Occipital lobe (tissue), 2 donors: ENCODE data around the gene AGO3. TPM values are rescaled to one million over a fixed set of nuclear protein-coding genes. Genes with fewer than 3 reads are reported as not detected.
"Not testable (repeated sequence)": the region's sequence is repeated elsewhere in the genome, so short reads cannot be mapped to it uniquely, and the experiment has no call there.

Experiments used
- DNase-seq: peaks from one replicate; lab custom pipeline; 2025; lab: John Stamatoyannopoulos, UW
- total RNA-seq: library from RNA; depleted of rRNA; stranded (reverse); fragments of >200 nt; gene quantifications from one replicate; pipeline ENCODE4 v1.2.3, GENCODE V29; 2014

AGO3 gene
- total RNA-seq, 1 donor from 2014 or later = 28.1 TPM

DNA sequence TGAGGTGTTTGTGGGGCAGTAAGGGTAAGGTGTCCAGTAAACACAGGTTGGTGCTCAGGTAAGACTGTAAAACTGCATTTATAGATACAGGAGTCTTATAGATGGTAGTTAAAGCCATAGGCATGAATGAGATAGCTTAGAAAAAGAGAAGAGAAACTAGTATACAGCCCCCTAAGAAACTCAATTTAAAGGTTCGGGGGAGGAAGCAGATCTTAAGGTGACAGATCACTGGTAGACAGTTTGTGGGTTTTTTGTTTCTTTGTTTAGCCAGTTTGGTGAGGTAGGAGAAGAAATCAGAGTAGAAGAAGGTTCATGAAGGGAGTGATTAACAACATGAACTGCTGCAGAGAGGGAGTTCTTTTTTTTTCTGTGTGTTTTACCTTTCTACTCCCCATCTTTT, 6.1 kb upstream of the AGO3 start:
- DNase-seq = no peak

GRCh38 chr1:35925741-35926140, 5.2 kb upstream of the AGO3 start:
- DNase-seq = no peak

GRCh38 chr1:35927472-35927871, 3.4 kb upstream of the AGO3 start:
- no peak for DNase-seq

DNA sequence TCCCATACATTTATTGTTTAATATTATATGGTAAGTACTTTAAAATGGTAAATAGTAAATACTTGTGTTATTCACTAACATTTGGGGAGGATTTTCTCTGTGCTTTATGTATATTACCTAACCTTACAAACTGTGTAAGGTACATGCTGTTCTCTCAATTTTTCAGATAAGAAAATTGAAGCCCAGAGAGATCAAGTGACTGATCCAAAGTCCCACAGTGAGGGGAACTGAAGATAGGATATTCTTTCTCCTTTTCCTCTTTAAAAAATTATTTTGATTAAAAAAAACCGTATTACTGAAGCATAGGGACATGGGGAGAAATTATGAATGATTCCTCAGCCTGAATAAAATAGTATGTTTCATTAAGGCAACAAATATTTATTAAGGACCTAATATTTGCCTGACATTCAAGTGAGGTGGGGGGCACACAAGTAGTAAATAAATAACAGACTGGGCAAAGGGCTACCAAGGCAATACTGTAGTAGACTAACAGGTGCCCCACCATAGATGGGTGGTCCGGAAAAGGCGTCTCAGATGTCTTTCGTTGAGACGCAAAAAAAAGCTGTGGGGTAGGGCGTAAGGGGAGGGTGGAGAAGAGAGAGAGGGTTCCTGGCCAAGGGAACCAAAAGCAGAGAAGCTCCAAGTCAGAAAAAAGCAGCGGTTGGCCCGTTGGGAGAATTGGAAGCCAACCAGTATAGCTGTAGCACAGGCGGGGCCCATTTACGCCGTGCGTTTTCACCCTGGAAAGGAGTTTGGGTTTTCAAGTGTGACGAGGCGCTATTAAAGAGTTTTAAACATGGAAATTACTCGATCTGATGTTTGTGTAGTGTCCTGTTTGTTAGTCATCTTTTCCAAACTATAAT, 944 bp upstream of the AGO3 start:
- DNase-seq = peak; percentile 11

- DNase-seq = no peak
Observed at GRCh38 chr1:35931446-35932157, 697 bp downstream of the AGO3 start.

GRCh38 chr1:35932158-35932636, 1.3 kb downstream of the AGO3 start:
- DNase-seq = no peak

DNA sequence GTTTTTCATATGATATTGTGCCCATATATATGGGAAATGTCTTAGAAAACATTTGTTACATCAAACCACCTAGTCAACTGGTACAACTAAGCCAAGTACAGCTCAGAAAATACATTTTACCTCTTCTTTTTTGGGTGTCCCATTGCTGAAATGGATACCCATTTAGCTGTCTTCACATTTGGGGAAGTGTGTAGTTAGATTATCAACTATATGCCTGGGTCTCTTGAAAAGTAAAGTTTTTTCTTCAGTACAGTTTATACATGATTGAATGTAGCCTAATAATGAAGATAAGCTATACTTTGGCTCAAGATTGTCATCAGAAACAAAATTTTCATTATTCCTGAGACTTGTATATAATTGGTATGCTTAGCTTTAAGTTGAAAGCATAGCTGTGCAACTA, 2.0 kb downstream of the AGO3 start:
- no peak for DNase-seq

GRCh38 chr1:35935442-35936388, 4.8 kb downstream of the AGO3 start:
- DNase-seq = no peak

DNA sequence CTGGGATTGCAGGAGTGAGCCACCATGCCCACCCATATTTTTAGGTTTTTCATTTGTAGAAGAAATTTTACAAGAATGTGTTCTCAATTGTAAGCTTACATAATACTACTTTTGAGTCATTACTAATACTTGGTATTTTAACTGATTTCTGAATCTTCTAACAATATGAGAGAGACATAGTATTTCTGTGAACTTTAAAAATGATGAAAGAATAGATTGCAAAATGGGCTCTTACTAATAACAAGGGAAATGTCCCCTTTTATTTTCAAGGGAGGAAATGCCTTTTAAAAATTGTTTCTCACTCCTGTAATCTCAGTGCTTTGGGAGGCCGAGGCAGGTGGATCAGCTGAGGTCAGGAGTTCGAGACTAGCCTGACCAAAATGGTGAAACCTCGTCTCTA, 5.9 kb downstream of the AGO3 start:
- DNase-seq = no peak

GRCh38 chr1:35939484-35939883, 8.6 kb downstream of the AGO3 start:
- no peak for DNase-seq

GRCh38 chr1:35945327-35945726, 14.4 kb downstream of the AGO3 start:
- DNase-seq = no peak

- no peak for DNase-seq
Observed at GRCh38 chr1:35947547-35947946, 16.6 kb downstream of the AGO3 start.

GRCh38 chr1:35958558-35958957, 27.7 kb downstream of the AGO3 start:
- no peak for DNase-seq

DNA sequence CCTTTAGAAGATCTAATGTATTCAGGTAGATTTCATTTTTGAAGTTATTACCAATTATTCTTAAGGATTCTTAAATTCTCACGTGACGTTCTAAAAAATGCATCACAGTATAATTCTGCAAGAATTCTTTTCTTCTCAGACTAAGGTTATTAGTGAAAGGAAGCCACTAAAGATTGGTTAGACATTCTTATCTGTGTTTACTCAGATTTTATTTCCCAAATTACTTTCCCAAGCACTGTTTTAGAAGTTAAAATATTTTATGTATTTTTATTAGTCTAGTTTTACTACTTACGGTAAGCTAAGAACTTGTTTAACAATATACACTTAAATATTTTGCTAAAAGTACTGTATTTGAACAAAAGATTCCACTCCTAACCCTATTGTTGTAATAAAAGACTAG, 28.4 kb downstream of the AGO3 start:
- no peak for DNase-seq

GRCh38 chr1:35962952-35963351, 32.0 kb downstream of the AGO3 start:
- no peak for DNase-seq

- DNase-seq = not testable (repeated sequence)
Observed at GRCh38 chr1:35964277-35964676, 33.4 kb downstream of the AGO3 start.

- DNase-seq = no peak
Observed at GRCh38 chr1:35968396-35968795, 37.5 kb downstream of the AGO3 start.

- no peak for DNase-seq
Observed at GRCh38 chr1:35971601-35972000, 40.7 kb downstream of the AGO3 start.

GRCh38 chr1:35972631-35973030, 41.7 kb downstream of the AGO3 start:
- not testable (repeated sequence) for DNase-seq

DNA sequence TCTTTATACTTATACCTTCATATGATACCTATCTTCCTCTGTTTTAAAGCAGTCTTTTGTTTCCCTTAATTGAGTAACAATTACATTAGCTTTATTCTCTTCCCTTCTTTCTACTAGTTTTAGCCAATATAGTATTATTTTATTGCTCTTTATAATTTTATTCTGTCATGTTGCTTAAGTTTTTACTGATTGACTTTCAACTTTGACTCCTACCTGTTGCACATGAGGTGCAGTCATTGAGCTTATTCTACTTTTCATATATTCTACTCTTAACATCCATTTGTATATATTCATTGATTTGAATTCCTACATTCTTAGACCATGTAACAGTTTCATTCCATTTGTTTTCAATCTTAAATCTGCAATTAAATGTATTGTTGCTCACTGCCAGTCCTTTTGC, 49.2 kb downstream of the AGO3 start:
- no peak for DNase-seq

DNA sequence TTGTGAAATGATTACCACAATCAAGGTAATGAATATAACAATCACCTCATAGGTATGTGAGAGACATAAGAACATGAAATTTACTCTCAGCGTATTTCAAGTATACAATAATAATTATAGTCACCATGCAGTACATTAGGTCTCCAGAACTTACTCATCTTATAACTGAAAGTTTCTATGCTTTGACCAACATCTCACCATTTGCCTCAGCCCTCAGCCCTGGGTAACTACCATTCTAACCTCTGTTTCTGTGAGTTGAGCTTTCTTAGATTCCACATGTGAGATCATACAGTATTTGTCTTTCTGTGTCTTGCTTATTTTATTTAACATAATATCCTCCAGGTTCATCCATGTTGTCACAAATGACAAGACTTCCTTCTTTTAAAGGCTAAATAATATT, 57.3 kb downstream of the AGO3 start:
- DNase-seq = no peak
